IMR-90 (cell line): Measurements from ENCODE around the gene FAM120A. TPM values are rescaled to one million over a fixed set of nuclear protein-coding genes. Genes with fewer than 3 reads are reported as not detected.

ENCODE experiments used
- ATAC-seq: fragments of 200-7000 bp; cut with Tn5 transposase; 2 replicates; pipeline ENCODE4 v1.9.1; 2020; ENCODE audit warnings: low read depth, mild to moderate bottlenecking, moderate library complexity
- BruUV-seq: library from RNA; stranded (reverse); fragments of 400-500 nt; replicated peaks from 2 replicates; lab custom pipeline; 2021; lab: Mats Ljungman, UMichigan
- CTCF ChIA-PET: fragments of 300-600 bp; formaldehyde crosslinking; extraction: SDS; loops from one replicate; lab custom pipeline; 2021; ENCODE audit warnings: antibody characterized with exemption; lab: Yijun Ruan, JAX
- POLR2A ChIA-PET: fragments of 300-600 bp; sonication (Branson Sonifier 250); formaldehyde crosslinking; loops from one replicate; lab custom pipeline; 2022; ENCODE audit warnings: antibody characterized with exemption; ENCODE audit not compliant: unreplicated experiment; lab: Charles Lee
- DNase-seq: peaks from one replicate; pipeline ENCODE4 v3.0.0; 2013
- H2AFZ ChIP-seq: replicated peaks from 2 replicates; pipeline ENCODE3; 2013; ENCODE audit warnings: low read length, mild to moderate bottlenecking; ENCODE audit not compliant: poor library complexity
- H2AK5ac ChIP-seq: 2 replicates; pipeline ENCODE4 v1.6.1; 2013; ENCODE audit warnings: low read depth, low read length, inconsistent platforms
- H2AK9ac ChIP-seq: replicated peaks from 2 replicates; pipeline ENCODE3; 2013; ENCODE audit warnings: mild to moderate bottlenecking, low read depth, low read length, moderate library complexity; ENCODE audit not compliant: poor library complexity
- H2BK120ac ChIP-seq: 2 replicates; pipeline ENCODE4 v1.6.1; 2013; ENCODE audit warnings: low read depth, low read length, inconsistent platforms
- H2BK15ac ChIP-seq: 3 replicates; pipeline ENCODE4 v1.6.1; 2013; ENCODE audit warnings: low read depth, low read length, inconsistent platforms
- H2BK20ac ChIP-seq: 2 replicates; pipeline ENCODE4 v1.6.1; 2013; ENCODE audit warnings: low read depth, mild to moderate bottlenecking, inconsistent platforms, low read length, moderate library complexity
- H2BK5ac ChIP-seq: 2 replicates; pipeline ENCODE4 v1.6.1; 2013; ENCODE audit warnings: mild to moderate bottlenecking, low read depth, low read length, inconsistent platforms; ENCODE audit not compliant: poor library complexity, severe bottlenecking
- H3K14ac ChIP-seq: replicated peaks from 2 replicates; pipeline ENCODE4 v1.6.1; 2013; ENCODE audit warnings: low read depth, low read length, inconsistent platforms
- H3K18ac ChIP-seq: 2 replicates; pipeline ENCODE4 v1.6.1; 2013; ENCODE audit warnings: low read depth, low read length, control low read depth
- H3K23ac ChIP-seq: 2 replicates; pipeline ENCODE4 v1.6.1; 2013; ENCODE audit warnings: low read depth, low read length, inconsistent platforms
- H3K27ac ChIP-seq: 2 replicates; pipeline ENCODE4 v1.5.1; 2013; ENCODE audit warnings: mild to moderate bottlenecking, control low read depth, low read length; ENCODE audit not compliant: insufficient read depth
- H3K27me3 ChIP-seq: 2 replicates; pipeline ENCODE4 v1.6.1; 2013; ENCODE audit warnings: low read length; ENCODE audit not compliant: control insufficient read depth, insufficient read depth
- H3K36me3 ChIP-seq: 2 replicates; pipeline ENCODE4 v1.6.1; 2013; ENCODE audit warnings: low read length, mixed read lengths; ENCODE audit not compliant: control insufficient read depth, insufficient read depth
- H3K4ac ChIP-seq: 2 replicates; pipeline ENCODE4 v1.6.1; 2013; ENCODE audit warnings: low read depth, low read length, inconsistent platforms
- H3K4me1 ChIP-seq: 2 replicates; pipeline ENCODE4 v1.6.1; 2013; ENCODE audit warnings: low read length, mixed read lengths; ENCODE audit not compliant: control insufficient read depth, insufficient read depth
- H3K4me2 ChIP-seq: 2 replicates; pipeline ENCODE4 v1.6.1; 2013; ENCODE audit warnings: low read depth, mild to moderate bottlenecking, control low read depth, low read length, moderate library complexity
- H3K4me3 ChIP-seq: 2 replicates; pipeline ENCODE4 v1.5.1; 2013; ENCODE audit warnings: low read depth, mild to moderate bottlenecking, control low read depth, low read length, moderate library complexity; ENCODE audit not compliant: insufficient read depth
- H3K56ac ChIP-seq: 2 replicates; pipeline ENCODE4 v1.6.1; 2013; ENCODE audit warnings: low read length, inconsistent platforms; ENCODE audit not compliant: insufficient read depth; ENCODE audit errors: extremely low read depth
- H3K79me1 ChIP-seq, 2 experiments: 2 replicates each; pipeline ENCODE4 v1.6.1; 2013; ENCODE audit warnings: low read length in 2 of 2, inconsistent platforms in 1 of 2, low read depth in 1 of 2
- H3K9ac ChIP-seq: 2 replicates; pipeline ENCODE4 v1.6.1; 2013; ENCODE audit warnings: low read depth, low read length, control low read depth
- H3K9me1 ChIP-seq: 2 replicates; pipeline ENCODE4 v1.6.1; 2013; ENCODE audit warnings: low read length, inconsistent platforms; ENCODE audit not compliant: insufficient read depth
- H3K9me3 ChIP-seq: 2 replicates; pipeline ENCODE4 v1.6.1; 2013; ENCODE audit warnings: low read length; ENCODE audit not compliant: control insufficient read depth, insufficient read depth
- H4K20me1 ChIP-seq: 2 replicates; pipeline ENCODE4 v1.6.1; 2013; ENCODE audit warnings: low read length, inconsistent platforms; ENCODE audit not compliant: insufficient read depth
- H4K5ac ChIP-seq: 2 replicates; pipeline ENCODE4 v1.6.1; 2013; ENCODE audit warnings: mild to moderate bottlenecking, low read depth, low read length, control low read depth
- H4K8ac ChIP-seq, 2 experiments: 2 replicates each; pipeline ENCODE4 v1.6.1; 2013; ENCODE audit warnings: low read depth in 2 of 2, low read length in 2 of 2, control low read depth in 1 of 2, inconsistent platforms in 1 of 2
- H4K91ac ChIP-seq: 2 replicates; pipeline ENCODE4 v1.6.1; 2013; ENCODE audit warnings: low read depth, low read length, inconsistent platforms; ENCODE audit not compliant: insufficient read depth
- BHLHE40 ChIP-seq: fragments of 150-350 bp; IDR thresholded peaks from 2 replicates; pipeline ENCODE4 v1.6.1; 2016; ENCODE audit warnings: mild to moderate bottlenecking, low read depth, low read length
- CEBPB ChIP-seq: IDR thresholded peaks from 2 replicates; pipeline ENCODE4 v1.6.1; 2012; ENCODE audit warnings: low read depth, low read length, improper control_type of control experiment
- CTCF ChIP-seq: conservative IDR thresholded peaks from 2 replicates; pipeline ENCODE4 v1.5.1; 2012; ENCODE audit warnings: mild to moderate bottlenecking, low read depth, low read length, improper control_type of control experiment
- ELK1 ChIP-seq: fragments of 150-350 bp; IDR thresholded peaks from 2 replicates; pipeline ENCODE4 v1.6.1; 2016; ENCODE audit warnings: low read depth, mild to moderate bottlenecking, low read length, moderate library complexity, borderline replicate concordance
- FOS ChIP-seq: fragments of 150-350 bp; IDR thresholded peaks from 2 replicates; pipeline ENCODE4 v1.6.1; 2016; ENCODE audit warnings: low read depth, low read length
- MAFK ChIP-seq: IDR thresholded peaks from 2 replicates; pipeline ENCODE4 v1.6.1; 2012; ENCODE audit warnings: low read depth, low read length, improper control_type of control experiment
- MAZ ChIP-seq: IDR thresholded peaks from 2 replicates; pipeline ENCODE4 v1.6.1; 2012; ENCODE audit warnings: low read depth, mild to moderate bottlenecking, low read length, improper control_type of control experiment, moderate library complexity, borderline replicate concordance
- MXI1 ChIP-seq: IDR thresholded peaks from 2 replicates; pipeline ENCODE4 v1.6.1; 2012; ENCODE audit warnings: low read depth, mild to moderate bottlenecking, low read length, moderate library complexity, borderline replicate concordance
- POLR2A ChIP-seq: IDR thresholded peaks from 2 replicates; pipeline ENCODE4 v1.6.1; 2012; ENCODE audit warnings: mild to moderate bottlenecking, low read depth, low read length
- RCOR1 ChIP-seq: IDR thresholded peaks from 2 replicates; pipeline ENCODE4 v1.6.1; 2012; ENCODE audit warnings: mild to moderate bottlenecking, low read length, improper control_type of control experiment; ENCODE audit not compliant: insufficient replicate concordance
- RFX5 ChIP-seq: IDR thresholded peaks from 2 replicates; pipeline ENCODE4 v1.8.0; 2012; ENCODE audit warnings: low read depth, mild to moderate bottlenecking, low read length, moderate library complexity
- SMC3 ChIP-seq: fragments of 150-350 bp; IDR thresholded peaks from 2 replicates; pipeline ENCODE4 v1.6.1; 2016; ENCODE audit warnings: low read depth, mild to moderate bottlenecking, antibody characterized with exemption, low read length, moderate library complexity
- USF2 ChIP-seq: fragments of 150-350 bp; IDR thresholded peaks from 2 replicates; pipeline ENCODE4 v1.6.1; 2017; ENCODE audit warnings: mild to moderate bottlenecking, antibody characterized with exemption, low read length, low read depth
- WGBS, 2 experiments: methylation state at CpG; one replicate each; pipeline versions ENCODE4 v1.1.5 to v1.1.7; 2013; ENCODE audit warnings: missing lambda C conversion rate in 2 of 2; ENCODE audit not compliant: insufficient read length in 1 of 2; ENCODE audit errors: extremely low coverage in 2 of 2; 5-methylcytosine and 5-hydroxymethylcytosine counted together
- dilution Hi-C: fragments of 300-500 bp; cut with HindIII; formaldehyde crosslinking; loops from one replicate; pipeline ENCODE4 v1.14.3; 2018; ENCODE audit warnings: low sequenced_read_pairs; ENCODE audit not compliant: unreplicated experiment
- in situ Hi-C: fragments of 300-500 bp; cut with MboI; formaldehyde crosslinking; loops from 3 replicates; pipeline ENCODE4 v1.14.3; 2019; ENCODE audit warnings: low sequenced_read_pairs, inconsistent platforms, mixed read lengths
- intact Hi-C: fragments of 100-400 bp; cut with micrococcal nuclease; formaldehyde crosslinking; loops from 2 replicates; pipeline ENCODE4 v1.10.0; 2022
- polyA plus RNA-seq, 3 experiments: library from polyadenylated mRNA; depleted of rRNA; stranded (reverse); fragments of >200 nt; gene quantifications; 2 replicates each; pipeline ENCODE4 v1.2.3, GENCODE V29; 2012; ENCODE audit warnings: low replicate concordance in 1 of 3
- total RNA-seq: library from RNA; depleted of rRNA; stranded (reverse); fragments of >200 nt; gene quantifications from 2 replicates; pipeline ENCODE4 v1.2.3, GENCODE V29; 2012

Gene FAM120A
- total and polyA plus RNA-seq, 2 of the 4 experiments (the other 2 are of a cell fraction) = 61.6 to 75.1 TPM

- no TSS peak for BruUV-seq
- dilution Hi-C loops (no loop called here), intact Hi-C loops (no loop called here), in situ Hi-C loops (no loop called here)
- H3K36me3 ChIP-seq = peaks cover 19% of the 10 kb centered on the region
- no peak overlapping the region for H3K4me2 ChIP-seq
- H3K79me1 ChIP-seq = peaks cover 8 to 13% of the 10 kb centered on the region in 2 experiments; a peak in 3 of 4 replicates
- no peak overlapping the region for H3K27ac ChIP-seq
- H3K27me3 ChIP-seq = no peaks in the 10 kb centered on the region
- no peaks in the 10 kb centered on the region for H3K4me1 ChIP-seq
- no peak overlapping the region for H3K14ac ChIP-seq
- ATAC-seq (no peak), DNase-seq (no peak)
- H3K56ac ChIP-seq = no peak overlapping the region
- no CpG with 5 or more reads among the region's 3 CpGs for WGBS, 2 experiments
- TF ChIP-seq CTCF (no peak), RFX5 (no peak), FOS (no peak), BHLHE40 (no peak), POLR2A (no peak), MAZ (no peak), USF2 (no peak), SMC3 (no peak), CEBPB (no peak), MXI1 (no peak), ELK1 (no peak), RCOR1 (no peak), MAFK (no peak)
- no peak overlapping the region for H2AK5ac ChIP-seq
- CTCF ChIA-PET = interaction anchor here (0.5 kb wide), 1 partner anchor 314 kb away, joined by 3 read pairs; no protein-coding TSS in a partner anchor
- no peak overlapping the region for H3K9ac ChIP-seq
- H3K9me3 ChIP-seq = no peaks in the 10 kb centered on the region
- no peak overlapping the region for H4K5ac ChIP-seq
- no peak overlapping the region for H3K18ac ChIP-seq
- no peak overlapping the region for H2AK9ac ChIP-seq
- H2BK120ac ChIP-seq = no peak overlapping the region
- POLR2A ChIA-PET = interaction anchor here (0.6 kb wide), 1 partner anchor 144 kb away, joined by 5 read pairs; no protein-coding TSS in a partner anchor
- H3K9me1 ChIP-seq = peaks cover 3% of the 10 kb centered on the region; the same call in 1 of the 2 replicates
- no peak overlapping the region for H2BK15ac ChIP-seq
- no peak overlapping the region for H4K91ac ChIP-seq
- no peak overlapping the region for H2BK5ac ChIP-seq
- H3K4me3 ChIP-seq = no peak overlapping the region
- peaks cover 4% of the 10 kb centered on the region; the same call in 1 of the 2 replicates for H4K20me1 ChIP-seq
- no peak overlapping the region for H4K8ac ChIP-seq
- H3K23ac ChIP-seq = no peak overlapping the region
- H3K4ac ChIP-seq = no peak overlapping the region
- H2AFZ ChIP-seq = no peak overlapping the region
- H2BK20ac ChIP-seq = no peak overlapping the region
Measured at GRCh38 chr9:93446073-93446472, 5.4 kb upstream of the FAM120A start.
